Brain microvascular endothelial cell (primary cell): Measurements from ENCODE around the gene SAMD9L.
A peak's percentile ranks its signal among the peaks of the same experiment; 100 is the strongest.

Experiments
- DNase-seq: peaks from one replicate; pipeline ENCODE4 v3.0.0-alpha.2; 2020
- H3K27ac ChIP-seq: fragments of 250-450 bp; sonication (Bioruptor Pico); 2 replicates; pipeline ENCODE4 v1.5.1; 2020; ENCODE audit warnings: mild to moderate bottlenecking, moderate library complexity
- H3K27me3 ChIP-seq: fragments of 250-450 bp; sonication (Bioruptor Pico); replicated peaks from 2 replicates; pipeline ENCODE4 v1.5.1; 2020; ENCODE audit warnings: mild to moderate bottlenecking
- H3K36me3 ChIP-seq: fragments of 250-450 bp; sonication (Bioruptor Pico); replicated peaks from 2 replicates; pipeline ENCODE4 v1.5.1; 2020; ENCODE audit warnings: mild to moderate bottlenecking
- H3K4me3 ChIP-seq: 2 replicates; pipeline ENCODE4 v1.5.1; 2011; ENCODE audit warnings: low read depth, mild to moderate bottlenecking, control low read depth, low read length, moderate library complexity
- in situ Hi-C: cut with HindIII; loops from 2 replicates; pipeline ENCODE4 v1.10.0; 2017; ENCODE audit warnings: low sequenced_read_pairs, low pct_ligation_motif_present
- TF ChIP-seq, protein P1 (sequence below): IDR thresholded peaks from 2 replicates; pipeline ENCODE4 v1.5.1; 2011; ENCODE audit warnings: low read depth, mild to moderate bottlenecking, moderate library complexity, low read length, control low read depth, inconsistent platforms; ENCODE audit errors: missing control alignments

SAMD9L gene

GRCh38 chr7:93156884-93157283 lies 8.7 kb upstream of the SAMD9L start:
- Histone ChIP-seq H3K4me3 (no peak overlapping the region), H3K27ac (no peak overlapping the region), H3K27me3 (no peaks in the 10 kb centered on the region), H3K36me3 (no peaks in the 10 kb centered on the region)
- DNase-seq: peak; percentile 55
- in situ Hi-C loops: no loop called here
- TF ChIP-seq, protein P1, sequence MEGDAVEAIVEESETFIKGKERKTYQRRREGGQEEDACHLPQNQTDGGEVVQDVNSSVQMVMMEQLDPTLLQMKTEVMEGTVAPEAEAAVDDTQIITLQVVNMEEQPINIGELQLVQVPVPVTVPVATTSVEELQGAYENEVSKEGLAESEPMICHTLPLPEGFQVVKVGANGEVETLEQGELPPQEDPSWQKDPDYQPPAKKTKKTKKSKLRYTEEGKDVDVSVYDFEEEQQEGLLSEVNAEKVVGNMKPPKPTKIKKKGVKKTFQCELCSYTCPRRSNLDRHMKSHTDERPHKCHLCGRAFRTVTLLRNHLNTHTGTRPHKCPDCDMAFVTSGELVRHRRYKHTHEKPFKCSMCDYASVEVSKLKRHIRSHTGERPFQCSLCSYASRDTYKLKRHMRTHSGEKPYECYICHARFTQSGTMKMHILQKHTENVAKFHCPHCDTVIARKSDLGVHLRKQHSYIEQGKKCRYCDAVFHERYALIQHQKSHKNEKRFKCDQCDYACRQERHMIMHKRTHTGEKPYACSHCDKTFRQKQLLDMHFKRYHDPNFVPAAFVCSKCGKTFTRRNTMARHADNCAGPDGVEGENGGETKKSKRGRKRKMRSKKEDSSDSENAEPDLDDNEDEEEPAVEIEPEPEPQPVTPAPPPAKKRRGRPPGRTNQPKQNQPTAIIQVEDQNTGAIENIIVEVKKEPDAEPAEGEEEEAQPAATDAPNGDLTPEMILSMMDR: no peak

- H3K4me3 ChIP-seq: no peak overlapping the region
- H3K27ac ChIP-seq: peak overlapping the region; percentile 26
- no peaks in the 10 kb centered on the region for H3K36me3 ChIP-seq
- peak; percentile 31 for DNase-seq
- in situ Hi-C loops: no loop called here
- no peaks in the 10 kb centered on the region for H3K27me3 ChIP-seq
- TF ChIP-seq, protein P1: peak; percentile 29
These were observed 2.1 kb upstream of the SAMD9L start for GRCh38 chr7:93150200-93150835.

DNA sequence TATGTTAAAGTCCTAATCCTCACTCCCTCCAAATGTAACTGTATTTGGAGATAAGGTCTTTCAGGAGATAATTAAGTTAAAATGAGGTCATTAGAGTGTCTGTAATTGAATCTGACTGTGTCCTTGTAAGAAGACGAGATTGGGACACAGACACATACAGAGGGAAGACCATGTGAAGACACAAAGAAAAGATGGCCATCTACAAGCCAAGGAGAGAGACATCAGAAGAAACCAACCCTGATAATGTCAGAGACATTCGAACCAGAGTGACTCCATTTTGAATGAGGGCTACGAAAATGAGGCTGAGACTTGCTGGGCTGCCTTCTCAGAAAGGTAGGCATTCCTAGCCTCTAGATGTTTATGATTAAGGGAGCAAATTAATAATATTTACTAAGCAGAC lies 542 bp upstream of the SAMD9L start:
- Histone ChIP-seq H3K27me3 (no peaks in the 10 kb centered on the region), H3K36me3 (no peaks in the 10 kb centered on the region), H3K4me3 (no peak overlapping the region), H3K27ac (no peak overlapping the region)
- TF ChIP-seq, protein P1: no peak
- DNase-seq: no peak
- in situ Hi-C loops: no loop called here

- TF ChIP-seq, protein P1: no peak
- H3K36me3 ChIP-seq: no peaks in the 10 kb centered on the region
- DNase-seq: peak; percentile 45
- no peaks in the 10 kb centered on the region for H3K27me3 ChIP-seq
- in situ Hi-C loops: no loop called here
- peak overlapping the region; percentile 37 for H3K27ac ChIP-seq
- peak overlapping the region; percentile 16 for H3K4me3 ChIP-seq
These were observed 822 bp downstream of the SAMD9L start for GRCh38 chr7:93147363-93147762.

- Histone ChIP-seq H3K27ac (no peak overlapping the region), H3K36me3 (no peaks in the 10 kb centered on the region), H3K4me3 (no peak overlapping the region), H3K27me3 (no peaks in the 10 kb centered on the region)
- no peak for DNase-seq
- in situ Hi-C loops: no loop called here
- TF ChIP-seq, protein P1: no peak
These were observed 1.6 kb downstream of the SAMD9L start for GRCh38 chr7:93146472-93147141.
